Body of pancreas (tissue), 4 donors: Measurements from ENCODE around the gene PANX2. TPM values are rescaled to one million over a fixed set of nuclear protein-coding genes. Genes with fewer than 3 reads are reported as not detected.

Experiments
- ATAC-seq: fragments of 150-250 bp; one replicate; pipeline ENCODE4 v1.9.1; 2016
- DNase-seq, 4 donors: peaks; one replicate each; pipeline ENCODE4 v3.0.0-alpha.2; 2019
- H3K27ac ChIP-seq, 4 donors: fragments of 200-600 bp; sonication (generic); 1 replicate in 3 of 4; 2 replicates in 1 of 4; pipeline versions ENCODE4 v1.5.1 to v1.6.1; 2016 to 2019; ENCODE audit warnings: mild to moderate bottlenecking in 1 of 4, mixed read lengths in 1 of 4, moderate library complexity in 1 of 4
- H3K27me3 ChIP-seq, 2 donors: fragments of 200-600 bp; sonication (generic); one replicate each; pipeline ENCODE4 v1.6.0; 2016; ENCODE audit warnings: mild to moderate bottlenecking in 1 of 2
- H3K36me3 ChIP-seq, 2 donors: fragments of 200-600 bp; sonication (generic); replicated peaks in 1 of 2; 2 replicates each; pipeline ENCODE4 v1.5.1; 2016; ENCODE audit warnings: low read depth in 2 of 2; ENCODE audit not compliant: insufficient read depth in 1 of 2
- H3K4me1 ChIP-seq: fragments of 200-600 bp; sonication (generic); one replicate; pipeline ENCODE4 v1.6.0; 2016
- H3K4me3 ChIP-seq, 2 donors: fragments of 200-600 bp; sonication (generic); 1 replicate in 1 of 2; 2 replicates in 1 of 2; pipeline ENCODE4 v1.5.1; 2016 to 2019
- H3K9me3 ChIP-seq, 3 donors: fragments of 200-600 bp; sonication (generic); 1 replicate in 2 of 3; 2 replicates in 1 of 3; pipeline ENCODE4 v1.5.1; 2016
- CTCF ChIP-seq, 7 experiments: fragments of 450-650 bp in 4 of 7; fragments of 200-600 bp in 3 of 7; sonication (generic) in 3 of 7; IDR thresholded peaks; one replicate each; pipeline ENCODE4 v1.5.1; 2016 to 2019; ENCODE audit warnings: antibody characterized with exemption in 7 of 7
- POLR2A ChIP-seq, 3 donors: fragments of 450-650 bp; IDR thresholded peaks; one replicate each; pipeline ENCODE4 v1.6.1; 2016; ENCODE audit warnings: antibody characterized with exemption in 3 of 3, mild to moderate bottlenecking in 2 of 3
- WGBS, 2 donors: methylation state at CpG; one replicate each; pipeline ENCODE4 v1.1.5; 2017; 5-methylcytosine and 5-hydroxymethylcytosine counted together
- intact Hi-C: fragments of 100-400 bp; cut with DNase I; formaldehyde crosslinking; loops from one replicate; pipeline ENCODE4 v1.15.1; 2023
- total RNA-seq, 2 donors: library from RNA; depleted of rRNA; stranded (reverse); fragments of >200 nt; gene quantifications; one replicate each; pipeline ENCODE4 v1.1.0, GENCODE V29; 2016

PANX2 gene
- total RNA-seq, 2 donors from 2014 or later: 0.33 to 3.1 TPM

GRCh38 chr22:50138041-50138440, 32.5 kb upstream of the PANX2 start:
- intact Hi-C loops: no loop called here
- TF ChIP-seq POLR2A (IDR thresholded peaks at IDR 0.05) (no peak), CTCF (IDR thresholded peaks at IDR 0.05) (no peak)
- H3K4me3 ChIP-seq: no peak overlapping the region
- no peak overlapping the region for H3K27ac ChIP-seq
- H3K9me3 ChIP-seq: no peaks in the 10 kb centered on the region
- WGBS, 2 donors: 96% methylated on average over 4 of the region's 4 CpGs
- no peak for DNase-seq
- peaks cover 20% of the 10 kb centered on the region for H3K4me1 ChIP-seq
- ATAC-seq: no peak
- no peaks in the 10 kb centered on the region for H3K27me3 ChIP-seq
- H3K36me3 ChIP-seq: no peaks in the 10 kb centered on the region

GRCh38 chr22:50138988-50139387, 31.5 kb upstream of the PANX2 start:
- 82 to 88% methylated on average over 9 of the region's 9 CpGs for WGBS, 2 donors
- no peaks in the 10 kb centered on the region for H3K9me3 ChIP-seq
- H3K4me3 ChIP-seq: no peak overlapping the region
- intact Hi-C loops: no loop called here
- ATAC-seq (no peak), DNase-seq (no peak)
- H3K27ac ChIP-seq: no peak overlapping the region
- H3K4me1 ChIP-seq: peaks cover 20% of the 10 kb centered on the region
- H3K36me3 ChIP-seq: no peaks in the 10 kb centered on the region
- TF ChIP-seq POLR2A (IDR thresholded peaks at IDR 0.05) (no peak), CTCF (IDR thresholded peaks at IDR 0.05) (no peak)
- no peaks in the 10 kb centered on the region for H3K27me3 ChIP-seq

- Histone ChIP-seq H3K27ac (no peak overlapping the region), H3K4me1 (peaks cover 20% of the 10 kb centered on the region), H3K36me3 (no peaks in the 10 kb centered on the region), H3K27me3 (no peaks in the 10 kb centered on the region), H3K9me3 (no peaks in the 10 kb centered on the region), H3K4me3 (no peak overlapping the region)
- intact Hi-C loops: no loop called here
- ATAC-seq (peak; percentile 33), DNase-seq (no peak)
- TF ChIP-seq POLR2A (IDR thresholded peaks at IDR 0.05) (no peak), CTCF (IDR thresholded peaks at IDR 0.05) (no peak)
- 63 to 66% methylated on average over 12 to 15 of the region's 15 CpGs for WGBS, 2 donors
Measured at GRCh38 chr22:50139843-50140415, 30.6 kb upstream of the PANX2 start.

GRCh38 chr22:50140615-50141014, 29.9 kb upstream of the PANX2 start:
- no peak for ATAC-seq
- intact Hi-C loops: no loop called here
- H3K4me1 ChIP-seq: peaks cover 20% of the 10 kb centered on the region
- H3K27me3 ChIP-seq: no peaks in the 10 kb centered on the region
- H3K9me3 ChIP-seq: no peaks in the 10 kb centered on the region
- TF ChIP-seq POLR2A (IDR thresholded peaks at IDR 0.05): no peak
- WGBS, 2 donors: 45 to 51% methylated on average over 3 of the region's 3 CpGs
- H3K36me3 ChIP-seq: no peaks in the 10 kb centered on the region
- H3K27ac ChIP-seq: no peak overlapping the region
- H3K4me3 ChIP-seq: no peak overlapping the region
- DNase-seq: no peak

- no peak for ATAC-seq
- TF ChIP-seq POLR2A (IDR thresholded peaks at IDR 0.05): no peak
- TF ChIP-seq CTCF (IDR thresholded peaks at IDR 0.05): no peak
- DNase-seq: peak in 1 of 4 donors; percentile 36
- intact Hi-C loops: no loop called here
- Histone ChIP-seq H3K27me3 (no peaks in the 10 kb centered on the region), H3K27ac (no peak overlapping the region), H3K9me3 (no peaks in the 10 kb centered on the region), H3K4me3 (no peak overlapping the region), H3K36me3 (no peaks in the 10 kb centered on the region), H3K4me1 (peaks cover 21% of the 10 kb centered on the region)
- 40 to 46% methylated on average over 6 of the region's 6 CpGs for WGBS, 2 donors
Measured at GRCh38 chr22:50141462-50141861, 29.1 kb upstream of the PANX2 start.
